NCI-H1694 (cell line): ENCODE measurements around the gene METTL24.

Experiments used
- DNase-seq: peaks from one replicate; lab custom pipeline; 2025; lab: John Stamatoyannopoulos, UW

Gene METTL24, protein sequence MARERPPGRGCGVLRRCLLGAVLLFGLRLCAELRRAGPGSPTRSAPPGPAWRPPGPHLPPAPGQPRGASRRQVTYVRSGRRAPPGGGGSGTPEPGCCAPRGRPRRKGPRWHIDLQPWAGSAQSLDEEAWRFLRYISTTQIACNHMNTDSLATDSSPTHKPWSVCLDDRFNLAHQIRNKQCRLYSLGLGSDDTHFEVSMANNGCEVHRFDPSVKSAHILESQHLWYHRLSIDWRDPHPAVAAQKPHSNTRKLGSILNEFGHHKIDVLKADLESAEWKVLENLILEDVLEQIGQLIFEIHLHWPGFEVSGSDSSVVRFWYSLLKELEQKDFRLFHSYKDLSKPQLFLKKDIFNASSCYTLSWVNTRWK

GRCh38 chr6:110357664-110358552 is at the start of gene METTL24:
Gene METTL24 (minus strand): TSS chr6:110358349. CDS start chr6:110358272, 77 bp downstream.
- peak; percentile 30 for DNase-seq

DNA sequence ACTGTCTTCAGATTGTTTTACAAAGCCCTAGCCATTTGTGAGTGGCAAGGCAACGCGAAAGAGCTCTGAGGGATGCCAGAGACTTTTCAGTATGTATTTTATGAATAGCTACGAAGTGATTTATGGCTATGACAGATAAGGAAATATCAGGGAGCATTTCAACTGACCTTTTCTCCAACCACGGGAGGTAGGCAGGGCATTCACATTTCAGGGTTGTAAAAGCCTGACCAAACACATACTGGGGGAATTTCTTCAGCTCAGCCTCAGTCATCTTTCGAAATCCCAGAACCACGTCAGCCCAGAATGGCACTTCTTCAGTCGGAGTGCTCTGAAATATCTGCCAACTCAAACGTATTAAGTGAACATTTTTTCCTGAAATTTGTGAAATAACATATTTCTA is 46.5 kb upstream of the METTL24 start:
- DNase-seq: no peak

DNA sequence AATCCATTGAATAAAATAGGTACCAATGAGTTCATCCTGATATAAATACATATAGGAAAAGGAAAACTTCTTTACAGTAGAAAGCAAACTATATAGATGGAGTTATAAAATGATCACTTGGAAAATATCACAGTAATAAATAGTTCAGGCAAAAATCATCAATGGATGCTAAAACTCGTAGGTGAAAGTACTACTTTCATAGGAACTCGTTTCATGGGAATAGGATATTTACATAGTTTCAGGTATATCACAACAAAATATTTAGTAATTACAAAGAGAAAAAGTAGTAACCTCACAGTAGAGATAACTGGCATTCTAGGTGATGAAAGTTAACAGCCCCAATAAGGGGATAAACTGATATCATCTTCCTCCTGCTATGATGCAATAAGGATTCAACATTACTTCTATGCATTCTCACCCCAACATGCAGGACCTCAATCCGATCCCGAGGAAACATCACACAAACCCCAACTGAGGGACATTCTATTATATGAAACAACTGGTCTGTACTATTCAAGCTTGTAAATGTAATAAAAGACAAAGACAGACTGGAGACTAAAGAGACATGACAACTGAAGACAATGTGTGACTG is 43.5 kb upstream of the METTL24 start:
- no peak for DNase-seq

DNA sequence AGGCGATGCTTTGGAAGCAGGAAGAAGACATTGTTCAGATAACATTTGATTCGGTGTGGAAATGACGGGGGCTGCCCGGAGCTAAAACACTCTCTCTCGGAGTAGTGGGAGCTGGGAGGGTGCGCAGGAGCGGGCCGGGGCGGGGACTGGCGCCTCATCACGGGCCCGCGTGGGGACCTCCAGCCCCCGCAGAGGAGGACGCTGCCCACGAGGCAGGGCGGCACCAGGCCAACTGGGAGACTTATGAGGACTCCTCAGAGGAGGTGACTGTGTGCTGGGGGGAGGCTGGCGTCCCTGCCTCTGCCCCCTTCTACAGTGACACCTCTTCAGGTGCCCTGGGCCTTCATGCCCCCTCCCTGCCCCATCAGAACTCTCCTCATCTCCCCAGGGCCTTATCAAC is 42.1 kb upstream of the METTL24 start:
- no peak for DNase-seq

- DNase-seq: no peak
Measured at GRCh38 chr6:110399219-110400071, 41.3 kb upstream of the METTL24 start.

DNA sequence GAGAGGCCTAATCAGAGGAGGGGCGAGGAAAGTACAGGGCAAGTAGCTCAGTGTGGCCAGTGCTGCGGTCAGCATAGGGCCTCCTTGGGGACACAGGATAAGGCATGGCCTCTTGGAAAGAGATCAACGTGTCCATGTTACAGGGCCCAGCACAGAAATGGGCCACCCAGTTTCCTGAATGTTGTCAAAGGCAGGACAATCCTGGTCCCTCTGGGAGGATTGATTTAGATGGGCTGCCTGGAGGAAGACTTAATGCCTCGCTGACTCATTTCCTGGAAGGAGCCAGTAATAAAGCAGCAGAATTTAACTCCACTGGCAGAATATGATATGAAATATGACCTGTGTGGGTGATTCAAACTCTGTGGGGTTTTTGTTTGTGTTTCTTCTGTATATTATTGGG is 40.6 kb upstream of the METTL24 start:
- DNase-seq: no peak

DNA sequence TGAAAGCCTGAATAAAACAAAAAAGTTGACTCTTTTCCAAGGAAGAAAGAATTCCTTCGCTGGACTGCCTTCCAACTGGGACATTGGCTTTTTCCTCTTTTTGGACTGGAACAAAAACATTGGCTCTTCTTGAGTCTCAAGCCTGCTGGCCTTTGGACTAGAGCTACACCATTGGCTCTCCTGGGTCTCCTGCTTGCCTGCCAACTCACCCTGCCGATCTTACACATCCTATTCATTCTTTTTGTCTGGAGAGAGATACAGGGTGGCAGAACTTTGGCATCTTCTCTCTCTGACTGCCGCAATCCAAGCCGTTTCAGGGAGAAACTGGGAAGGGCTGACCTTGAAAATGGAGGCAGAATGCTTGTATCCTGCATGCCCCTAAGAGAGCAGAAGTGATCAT is 37.1 kb upstream of the METTL24 start:
- no peak for DNase-seq

GRCh38 chr6:110394409-110394808 is 36.3 kb upstream of the METTL24 start:
- no peak for DNase-seq

GRCh38 chr6:110392727-110393126 is 34.6 kb upstream of the METTL24 start:
- no peak for DNase-seq

DNA sequence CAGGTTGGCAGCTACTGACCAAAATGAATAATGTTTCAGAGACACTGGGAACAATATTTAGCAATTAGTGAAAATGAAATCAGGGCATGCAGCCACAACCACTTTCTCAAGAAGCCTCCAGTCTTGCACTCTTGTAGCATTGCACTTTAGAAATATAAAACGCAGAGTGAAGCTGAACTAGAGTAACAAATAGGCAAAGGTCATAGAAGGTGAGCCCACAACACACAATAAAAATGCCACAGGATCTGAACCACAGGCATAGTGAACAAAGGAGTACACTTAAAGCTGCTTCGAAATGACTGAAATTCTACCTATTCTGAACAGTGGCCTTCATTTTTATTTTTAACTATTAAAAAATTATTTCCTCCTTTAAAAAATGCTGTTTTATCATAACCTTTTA is 32.3 kb upstream of the METTL24 start:
- no peak for DNase-seq

- DNase-seq: no peak
Measured at GRCh38 chr6:110389689-110390382, 31.7 kb upstream of the METTL24 start.

DNA sequence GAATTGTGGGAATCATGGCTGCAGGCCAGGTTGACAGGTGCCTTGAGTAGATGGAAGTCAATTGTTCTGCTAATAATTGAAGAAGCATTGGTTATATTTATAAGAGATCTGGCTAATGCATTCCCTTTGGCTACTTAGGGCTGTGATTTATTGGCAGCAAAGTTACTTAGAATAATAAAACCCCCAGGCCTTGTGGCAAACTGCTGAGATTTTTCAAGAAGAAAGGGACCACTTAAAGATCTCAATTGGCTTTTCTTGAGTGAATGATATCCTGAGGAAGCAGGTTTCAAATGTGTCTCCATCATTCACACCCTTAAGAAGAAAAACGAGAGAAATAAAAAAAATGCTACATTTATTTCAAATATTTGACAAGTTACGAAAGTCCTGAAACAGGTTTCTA is 29.8 kb upstream of the METTL24 start:
- DNase-seq: no peak

DNA sequence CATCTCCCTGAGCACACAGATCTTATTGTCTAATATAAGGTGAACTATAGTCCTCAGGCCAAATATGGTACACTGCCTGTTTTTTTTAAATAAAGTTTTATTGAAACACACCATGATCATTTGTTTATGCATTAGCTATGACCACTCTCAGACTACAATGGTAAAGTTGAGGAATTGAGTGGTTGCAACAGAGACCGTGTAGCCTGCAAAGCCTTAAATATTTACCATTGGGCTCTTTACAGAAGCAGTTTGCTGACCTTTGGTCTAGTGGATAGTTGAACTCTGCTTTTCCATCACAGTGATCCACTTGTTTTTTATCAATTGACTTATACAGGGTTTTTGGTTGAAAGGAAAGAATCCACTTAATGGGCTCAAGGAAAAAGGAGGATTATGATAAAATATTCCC is 27.3 kb upstream of the METTL24 start:
- DNase-seq: no peak

DNA sequence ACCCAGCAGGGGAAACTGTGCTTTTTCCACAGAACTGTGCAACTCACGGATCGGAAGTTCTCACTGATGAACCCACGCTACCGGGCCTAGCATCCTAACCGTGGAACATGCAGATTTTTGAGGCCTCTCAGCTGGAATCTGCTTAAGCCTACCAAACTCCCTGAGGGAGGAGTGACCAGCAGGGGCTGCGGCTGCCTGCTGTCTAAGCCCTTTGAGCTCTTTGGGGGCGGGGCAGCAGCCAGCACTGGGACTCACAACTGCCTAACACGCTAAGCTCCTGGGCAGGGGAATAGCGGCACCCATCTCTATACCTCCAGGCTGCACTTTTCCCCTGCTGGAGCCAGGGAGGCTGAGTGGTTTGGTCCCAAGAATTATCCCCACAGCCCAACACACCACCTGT is 20.4 kb upstream of the METTL24 start:
- DNase-seq: no peak

DNA sequence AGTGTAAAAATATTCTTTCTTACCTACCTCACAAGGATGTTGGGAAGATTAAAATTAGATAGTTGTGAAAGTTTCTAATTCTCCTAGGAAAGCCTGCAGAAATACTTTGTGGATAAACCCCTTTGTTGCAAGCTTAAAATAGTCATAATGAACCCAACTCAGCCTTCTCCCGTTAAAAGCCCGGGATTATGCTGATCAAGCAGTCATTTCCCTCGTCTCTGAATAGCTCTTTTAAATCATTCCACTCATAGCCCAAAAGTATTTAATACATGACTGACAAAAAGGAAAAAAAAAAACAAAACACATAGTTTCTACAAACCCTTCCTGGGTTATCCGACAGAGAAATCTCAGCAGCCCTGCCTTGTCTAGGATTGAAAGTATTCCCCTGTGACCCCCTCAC is 10.9 kb upstream of the METTL24 start:
- no peak for DNase-seq

DNA sequence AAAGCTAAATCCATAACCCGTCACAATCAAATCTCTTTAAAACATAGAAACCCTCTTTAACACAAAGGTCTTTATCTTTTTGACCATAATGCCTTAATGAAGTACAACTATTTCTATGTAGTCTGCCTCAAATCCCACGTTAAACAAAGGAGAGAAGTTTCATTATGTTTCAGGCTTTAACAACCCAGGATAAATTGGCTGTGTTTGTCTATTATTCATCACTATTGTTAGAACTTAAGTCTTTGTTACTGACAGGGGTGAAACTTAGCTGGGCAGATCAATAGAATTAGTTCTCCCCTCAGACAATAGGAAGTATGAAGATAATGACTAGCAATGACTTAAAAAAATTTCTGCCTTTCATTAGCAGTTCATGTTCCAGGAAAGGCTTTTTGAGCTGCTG is 10.1 kb upstream of the METTL24 start:
- no peak for DNase-seq

DNA sequence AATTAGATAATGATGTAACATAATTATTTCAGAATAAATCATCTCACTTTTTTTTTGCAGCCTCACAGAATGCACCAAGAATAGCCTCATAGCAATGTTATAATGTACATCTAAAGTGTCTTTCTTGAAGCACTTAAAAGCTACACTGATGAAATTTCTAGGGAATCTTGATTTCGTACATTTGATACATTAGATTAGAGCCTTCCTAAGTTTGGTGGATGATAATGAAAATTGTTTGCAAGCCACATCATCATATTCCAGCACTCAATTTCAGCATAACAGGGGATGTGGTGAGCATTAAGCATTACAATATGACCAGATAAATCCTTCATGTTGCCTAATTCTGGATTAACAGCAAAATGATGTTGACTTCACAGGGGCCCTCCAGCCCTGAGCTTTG is 9.7 kb upstream of the METTL24 start:
- DNase-seq: no peak

DNA sequence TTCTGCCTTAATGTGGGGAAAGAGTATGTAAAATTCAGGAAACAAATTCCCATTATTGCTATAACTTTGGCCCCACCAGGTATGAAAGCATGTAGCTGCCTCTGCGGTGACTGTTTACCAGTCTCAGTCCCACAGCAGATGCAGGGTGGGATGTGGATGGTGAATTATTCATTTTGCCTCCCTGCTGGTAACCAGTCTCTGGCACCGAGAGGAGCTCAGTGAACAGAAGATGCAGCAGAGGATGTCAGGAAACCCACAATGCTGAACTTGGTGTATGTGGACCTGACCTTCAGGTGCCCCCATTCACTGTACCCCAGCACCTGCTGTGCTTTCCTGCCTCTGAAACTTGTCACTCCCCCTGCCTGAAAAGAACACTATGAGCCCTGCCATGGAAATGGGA is 8.8 kb upstream of the METTL24 start:
- DNase-seq: no peak

DNA sequence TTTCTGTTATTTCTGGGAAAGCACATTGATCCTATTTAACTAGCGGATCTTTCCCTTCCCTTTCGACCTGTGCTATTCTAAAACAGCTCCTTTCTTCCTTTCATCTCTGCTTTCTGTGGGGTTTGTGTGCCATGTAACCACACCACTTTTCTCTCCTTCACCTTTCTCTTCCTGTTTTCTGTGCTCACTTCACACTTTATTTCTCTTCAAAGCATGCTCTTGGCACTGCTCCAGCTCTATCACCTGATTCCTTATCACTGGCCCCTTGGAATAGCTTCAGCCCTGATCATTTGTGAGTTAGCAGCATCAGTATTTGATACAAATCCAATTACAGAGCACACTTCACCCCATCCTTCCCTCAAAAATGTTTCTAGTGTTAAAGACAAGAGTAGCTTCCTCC is 8.1 kb upstream of the METTL24 start:
- DNase-seq: no peak

- DNase-seq: no peak
Measured at GRCh38 chr6:110364364-110365105, 6.4 kb upstream of the METTL24 start.

- no peak for DNase-seq
Measured at GRCh38 chr6:110363748-110364147, 5.6 kb upstream of the METTL24 start.
